ENCODE results near the gene SUGT1.
A peak's percentile ranks its signal among the peaks of the same experiment; 100 is the strongest.

SUGT1 gene

DNA sequence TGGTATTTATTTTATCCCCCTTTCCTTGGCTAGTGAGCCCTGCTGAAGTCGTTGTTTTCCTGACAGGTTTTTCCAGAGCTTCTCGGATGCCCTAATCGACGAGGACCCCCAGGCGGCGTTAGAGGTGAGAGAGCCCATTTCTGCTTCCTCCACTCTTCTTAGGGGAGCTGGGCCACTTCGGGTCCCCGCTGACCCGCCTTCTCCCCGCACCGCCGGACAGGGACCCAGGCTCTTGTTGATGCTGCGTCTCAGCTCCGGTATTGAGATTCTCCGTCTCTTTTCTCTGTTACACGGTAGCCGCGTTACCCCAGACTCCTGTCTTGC, 306 bp downstream of the SUGT1 start:
- H3K36me3 ChIP-seq (ENCODE audit: control insufficient read depth in 2 of 2, insufficient read depth in 1 of 2, low read length in 2 of 2) = peaks cover 3 to 20% of the 10 kb centered on the region in 2 experiments
- ChIA-PET POLR2A (interaction anchor here (0.6 to 2.6 kb wide), 10 partner anchors 9 to 459 kb away, joined by 3 to 35 read pairs (median 8); no protein-coding TSS in a partner anchor), CTCF (interaction anchor here (0.5 to 4.0 kb wide), 12 partner anchors 12 to 499 kb away, joined by 3 to 24 read pairs (median 4); partner anchors contain the start of gene PCDH8)
- H3K4me1 ChIP-seq (ENCODE audit: control insufficient read depth, insufficient read depth, low read length) = no peaks in the 10 kb centered on the region
- H3K4me3 ChIP-seq (ENCODE audit: low read depth, low read length) = peak overlapping the region; percentile 86
- peak overlapping the region; percentile 87 for H3K27ac ChIP-seq (ENCODE audit: extremely low read depth, low read depth, low read length)
- no peaks in the 10 kb centered on the region for H3K9me3 ChIP-seq (ENCODE audit: control insufficient read depth, insufficient read depth, low read depth, low read length)
- no peak for TF ChIP-seq HOXD13 (CRISPR knock-in tag; IDR thresholded peaks at IDR 0.05; ENCODE audit: borderline replicate concordance)
- TF ChIP-seq ZNF561 (tag by site-specific recombination; IDR thresholded peaks at IDR 0.05; ENCODE audit: borderline replicate concordance) = peak; percentile 99
- TF ChIP-seq REPIN1 (tag by site-specific recombination; IDR thresholded peaks at IDR 0.05; ENCODE audit: low read depth) = no peak
- TF ChIP-seq ZNF302 (tag by site-specific recombination; IDR thresholded peaks at IDR 0.05; ENCODE audit: low read depth) = no peak
- TF ChIP-seq ZNF341 (tag by site-specific recombination; IDR thresholded peaks at IDR 0.05; ENCODE audit: low read depth) = peak; percentile 14; the same call in 1 of the 2 replicates
- TF ChIP-seq, protein P1, sequence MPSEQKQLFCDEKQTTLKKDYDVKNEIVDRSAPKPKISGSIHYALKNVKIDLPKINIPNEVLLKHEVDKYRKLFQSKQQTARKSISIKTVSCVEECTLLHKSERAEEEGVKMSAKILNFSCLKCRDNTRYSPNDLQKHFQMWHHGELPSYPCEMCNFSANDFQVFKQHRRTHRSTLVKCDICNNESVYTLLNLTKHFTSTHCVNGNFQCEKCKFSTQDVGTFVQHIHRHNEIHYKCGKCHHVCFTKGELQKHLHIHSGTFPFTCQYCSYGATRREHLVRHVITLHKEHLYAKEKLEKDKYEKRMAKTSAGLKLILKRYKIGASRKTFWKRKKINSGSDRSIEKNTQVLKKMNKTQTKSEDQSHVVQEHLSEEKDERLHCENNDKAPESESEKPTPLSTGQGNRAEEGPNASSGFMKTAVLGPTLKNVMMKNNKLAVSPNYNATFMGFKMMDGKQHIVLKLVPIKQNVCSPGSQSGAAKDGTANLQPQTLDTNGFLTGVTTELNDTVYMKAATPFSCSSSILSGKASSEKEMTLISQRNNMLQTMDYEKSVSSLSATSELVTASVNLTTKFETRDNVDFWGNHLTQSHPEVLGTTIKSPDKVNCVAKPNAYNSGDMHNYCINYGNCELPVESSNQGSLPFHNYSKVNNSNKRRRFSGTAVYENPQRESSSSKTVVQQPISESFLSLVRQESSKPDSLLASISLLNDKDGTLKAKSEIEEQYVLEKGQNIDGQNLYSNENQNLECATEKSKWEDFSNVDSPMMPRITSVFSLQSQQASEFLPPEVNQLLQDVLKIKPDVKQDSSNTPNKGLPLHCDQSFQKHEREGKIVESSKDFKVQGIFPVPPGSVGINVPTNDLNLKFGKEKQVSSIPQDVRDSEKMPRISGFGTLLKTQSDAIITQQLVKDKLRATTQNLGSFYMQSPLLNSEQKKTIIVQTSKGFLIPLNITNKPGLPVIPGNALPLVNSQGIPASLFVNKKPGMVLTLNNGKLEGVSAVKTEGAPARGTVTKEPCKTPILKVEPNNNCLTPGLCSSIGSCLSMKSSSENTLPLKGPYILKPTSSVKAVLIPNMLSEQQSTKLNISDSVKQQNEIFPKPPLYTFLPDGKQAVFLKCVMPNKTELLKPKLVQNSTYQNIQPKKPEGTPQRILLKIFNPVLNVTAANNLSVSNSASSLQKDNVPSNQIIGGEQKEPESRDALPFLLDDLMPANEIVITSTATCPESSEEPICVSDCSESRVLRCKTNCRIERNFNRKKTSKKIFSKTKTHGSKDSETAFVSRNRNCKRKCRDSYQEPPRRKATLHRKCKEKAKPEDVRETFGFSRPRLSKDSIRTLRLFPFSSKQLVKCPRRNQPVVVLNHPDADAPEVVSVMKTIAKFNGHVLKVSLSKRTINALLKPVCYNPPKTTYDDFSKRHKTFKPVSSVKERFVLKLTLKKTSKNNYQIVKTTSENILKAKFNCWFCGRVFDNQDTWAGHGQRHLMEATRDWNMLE (tag by site-specific recombination; conservative IDR thresholded peaks at IDR 0.05; ENCODE audit: low read depth) = no peak
- TF ChIP-seq ZNF48 (tag by site-specific recombination; IDR thresholded peaks at IDR 0.05) = no peak
- no peak; the same call in 1 of the 2 replicates for TF ChIP-seq GLIS2 (tag by site-specific recombination; IDR thresholded peaks at IDR 0.05)
- TF ChIP-seq, protein P2, sequence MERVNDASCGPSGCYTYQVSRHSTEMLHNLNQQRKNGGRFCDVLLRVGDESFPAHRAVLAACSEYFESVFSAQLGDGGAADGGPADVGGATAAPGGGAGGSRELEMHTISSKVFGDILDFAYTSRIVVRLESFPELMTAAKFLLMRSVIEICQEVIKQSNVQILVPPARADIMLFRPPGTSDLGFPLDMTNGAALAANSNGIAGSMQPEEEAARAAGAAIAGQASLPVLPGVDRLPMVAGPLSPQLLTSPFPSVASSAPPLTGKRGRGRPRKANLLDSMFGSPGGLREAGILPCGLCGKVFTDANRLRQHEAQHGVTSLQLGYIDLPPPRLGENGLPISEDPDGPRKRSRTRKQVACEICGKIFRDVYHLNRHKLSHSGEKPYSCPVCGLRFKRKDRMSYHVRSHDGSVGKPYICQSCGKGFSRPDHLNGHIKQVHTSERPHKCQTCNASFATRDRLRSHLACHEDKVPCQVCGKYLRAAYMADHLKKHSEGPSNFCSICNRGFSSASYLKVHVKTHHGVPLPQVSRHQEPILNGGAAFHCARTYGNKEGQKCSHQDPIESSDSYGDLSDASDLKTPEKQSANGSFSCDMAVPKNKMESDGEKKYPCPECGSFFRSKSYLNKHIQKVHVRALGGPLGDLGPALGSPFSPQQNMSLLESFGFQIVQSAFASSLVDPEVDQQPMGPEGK (tag by site-specific recombination; IDR thresholded peaks at IDR 0.05) = no peak
- TF ChIP-seq, protein P3, sequence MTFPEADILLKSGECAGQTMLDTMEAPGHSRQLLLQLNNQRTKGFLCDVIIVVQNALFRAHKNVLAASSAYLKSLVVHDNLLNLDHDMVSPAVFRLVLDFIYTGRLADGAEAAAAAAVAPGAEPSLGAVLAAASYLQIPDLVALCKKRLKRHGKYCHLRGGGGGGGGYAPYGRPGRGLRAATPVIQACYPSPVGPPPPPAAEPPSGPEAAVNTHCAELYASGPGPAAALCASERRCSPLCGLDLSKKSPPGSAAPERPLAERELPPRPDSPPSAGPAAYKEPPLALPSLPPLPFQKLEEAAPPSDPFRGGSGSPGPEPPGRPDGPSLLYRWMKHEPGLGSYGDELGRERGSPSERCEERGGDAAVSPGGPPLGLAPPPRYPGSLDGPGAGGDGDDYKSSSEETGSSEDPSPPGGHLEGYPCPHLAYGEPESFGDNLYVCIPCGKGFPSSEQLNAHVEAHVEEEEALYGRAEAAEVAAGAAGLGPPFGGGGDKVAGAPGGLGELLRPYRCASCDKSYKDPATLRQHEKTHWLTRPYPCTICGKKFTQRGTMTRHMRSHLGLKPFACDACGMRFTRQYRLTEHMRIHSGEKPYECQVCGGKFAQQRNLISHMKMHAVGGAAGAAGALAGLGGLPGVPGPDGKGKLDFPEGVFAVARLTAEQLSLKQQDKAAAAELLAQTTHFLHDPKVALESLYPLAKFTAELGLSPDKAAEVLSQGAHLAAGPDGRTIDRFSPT (tag by site-specific recombination; IDR thresholded peaks at IDR 0.05) = 0 out of 2 replicates have a peak, but pooled peaks have one; percentile 7
- no peak for TF ChIP-seq ZNF768 (tag by site-specific recombination; IDR thresholded peaks at IDR 0.05)
- 0 out of 2 replicates have a peak, but pooled peaks have one; percentile 2 for TF ChIP-seq ZFP37 (tag by site-specific recombination; IDR thresholded peaks at IDR 0.05)
- TF ChIP-seq, protein P4, sequence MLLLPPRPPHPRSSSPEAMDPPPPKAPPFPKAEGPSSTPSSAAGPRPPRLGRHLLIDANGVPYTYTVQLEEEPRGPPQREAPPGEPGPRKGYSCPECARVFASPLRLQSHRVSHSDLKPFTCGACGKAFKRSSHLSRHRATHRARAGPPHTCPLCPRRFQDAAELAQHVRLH (tag by site-specific recombination; IDR thresholded peaks at IDR 0.05) = no peak
- TF ChIP-seq ZNF610 (tag by site-specific recombination; IDR thresholded peaks at IDR 0.05; ENCODE audit: borderline replicate concordance) = 0 out of 2 replicates have a peak, but pooled peaks have one; percentile 13
- TF ChIP-seq ZNF549 (tag by site-specific recombination; IDR thresholded peaks at IDR 0.05) = no peak
- TF ChIP-seq ZNF473 (tag by site-specific recombination; IDR thresholded peaks at IDR 0.05) = no peak
- peak; percentile 1; the same call in 1 of the 2 replicates for TF ChIP-seq ZNF660 (tag by site-specific recombination; IDR thresholded peaks at IDR 0.05)
- TF ChIP-seq, protein P5, sequence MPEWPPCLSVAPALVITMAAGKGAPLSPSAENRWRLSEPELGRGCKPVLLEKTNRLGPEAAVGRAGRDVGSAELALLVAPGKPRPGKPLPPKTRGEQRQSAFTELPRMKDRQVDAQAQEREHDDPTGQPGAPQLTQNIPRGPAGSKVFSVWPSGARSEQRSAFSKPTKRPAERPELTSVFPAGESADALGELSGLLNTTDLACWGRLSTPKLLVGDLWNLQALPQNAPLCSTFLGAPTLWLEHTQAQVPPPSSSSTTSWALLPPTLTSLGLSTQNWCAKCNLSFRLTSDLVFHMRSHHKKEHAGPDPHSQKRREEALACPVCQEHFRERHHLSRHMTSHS (tag by site-specific recombination; IDR thresholded peaks at IDR 0.05) = no peak
- 0 out of 2 replicates have a peak, but pooled peaks have one; percentile 2 for TF ChIP-seq GLIS1 (tag by site-specific recombination; IDR thresholded peaks at IDR 0.05)
- no peak for TF ChIP-seq ZNF239 (tag by site-specific recombination; IDR thresholded peaks at IDR 0.05)
- TF ChIP-seq, protein P6, sequence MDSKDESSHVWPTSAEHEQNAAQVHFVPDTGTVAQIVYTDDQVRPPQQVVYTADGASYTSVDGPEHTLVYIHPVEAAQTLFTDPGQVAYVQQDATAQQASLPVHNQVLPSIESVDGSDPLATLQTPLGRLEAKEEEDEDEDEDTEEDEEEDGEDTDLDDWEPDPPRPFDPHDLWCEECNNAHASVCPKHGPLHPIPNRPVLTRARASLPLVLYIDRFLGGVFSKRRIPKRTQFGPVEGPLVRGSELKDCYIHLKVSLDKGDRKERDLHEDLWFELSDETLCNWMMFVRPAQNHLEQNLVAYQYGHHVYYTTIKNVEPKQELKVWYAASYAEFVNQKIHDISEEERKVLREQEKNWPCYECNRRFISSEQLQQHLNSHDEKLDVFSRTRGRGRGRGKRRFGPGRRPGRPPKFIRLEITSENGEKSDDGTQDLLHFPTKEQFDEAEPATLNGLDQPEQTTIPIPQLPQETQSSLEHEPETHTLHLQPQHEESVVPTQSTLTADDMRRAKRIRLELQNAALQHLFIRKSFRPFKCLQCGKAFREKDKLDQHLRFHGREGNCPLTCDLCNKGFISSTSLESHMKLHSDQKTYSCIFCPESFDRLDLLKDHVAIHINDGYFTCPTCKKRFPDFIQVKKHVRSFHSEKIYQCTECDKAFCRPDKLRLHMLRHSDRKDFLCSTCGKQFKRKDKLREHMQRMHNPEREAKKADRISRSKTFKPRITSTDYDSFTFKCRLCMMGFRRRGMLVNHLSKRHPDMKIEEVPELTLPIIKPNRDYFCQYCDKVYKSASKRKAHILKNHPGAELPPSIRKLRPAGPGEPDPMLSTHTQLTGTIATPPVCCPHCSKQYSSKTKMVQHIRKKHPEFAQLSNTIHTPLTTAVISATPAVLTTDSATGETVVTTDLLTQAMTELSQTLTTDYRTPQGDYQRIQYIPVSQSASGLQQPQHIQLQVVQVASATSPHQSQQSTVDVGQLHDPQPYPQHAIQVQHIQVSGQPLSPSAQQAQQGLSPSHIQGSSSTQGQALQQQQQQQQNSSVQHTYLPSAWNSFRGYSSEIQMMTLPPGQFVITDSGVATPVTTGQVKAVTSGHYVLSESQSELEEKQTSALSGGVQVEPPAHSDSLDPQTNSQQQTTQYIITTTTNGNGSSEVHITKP (tag by site-specific recombination; IDR thresholded peaks at IDR 0.05) = peak; percentile 99
- 0 out of 2 replicates have a peak, but pooled peaks have one; percentile 4 for TF ChIP-seq KLF16 (tag by site-specific recombination; IDR thresholded peaks at IDR 0.05)
- TF ChIP-seq ZNF501 (tag by site-specific recombination; IDR thresholded peaks at IDR 0.05) = 0 out of 2 replicates have a peak, but pooled peaks have one; percentile 10
- TF ChIP-seq OSR2 (tag by site-specific recombination; IDR thresholded peaks at IDR 0.05) = no peak; the same call in 1 of the 2 replicates

Data from HEK293 (cell line).